OCI-LY1 (cell line): ENCODE measurements around the gene PACSIN2.

Experiments used
- EZH2 ChIP-seq: fragments of 200-600 bp; sonication (generic), shearing (Covaris generic); IDR thresholded peaks from 2 replicates; pipeline ENCODE4 v1.8.0; 2017; ENCODE audit warnings: borderline replicate concordance, mixed run types, mild to moderate bottlenecking, antibody characterized with exemption, low read length, moderate library complexity, mixed read lengths
- TF ChIP-seq, protein P1 (sequence below): fragments of 200-600 bp; sonication (generic), shearing (Covaris generic); IDR thresholded peaks from 2 replicates; pipeline ENCODE4 v1.5.1; 2017; ENCODE audit warnings: mild to moderate bottlenecking, antibody characterized with exemption, low read length, moderate library complexity, mixed read lengths

DNA sequence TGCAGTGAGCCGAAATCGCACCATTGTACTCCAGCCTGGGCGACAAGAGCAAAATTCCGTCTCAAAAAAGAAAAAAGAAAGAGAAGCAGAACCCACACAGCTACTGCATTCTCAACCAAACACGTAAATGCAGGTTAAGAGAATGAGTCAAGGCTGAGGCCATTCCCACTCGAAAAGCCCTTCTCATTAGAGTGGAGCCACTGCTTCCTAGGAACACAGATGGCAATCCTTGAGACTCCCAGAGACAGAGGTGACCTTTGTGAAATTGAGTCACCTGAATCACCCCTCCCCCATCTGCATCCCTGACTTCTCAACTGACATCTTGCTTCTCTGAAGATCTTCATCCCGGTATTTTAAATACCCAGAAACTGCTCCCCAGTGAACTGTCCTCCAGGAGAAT, 8.2 kb downstream of the PACSIN2 start:
- TF ChIP-seq, protein P1, sequence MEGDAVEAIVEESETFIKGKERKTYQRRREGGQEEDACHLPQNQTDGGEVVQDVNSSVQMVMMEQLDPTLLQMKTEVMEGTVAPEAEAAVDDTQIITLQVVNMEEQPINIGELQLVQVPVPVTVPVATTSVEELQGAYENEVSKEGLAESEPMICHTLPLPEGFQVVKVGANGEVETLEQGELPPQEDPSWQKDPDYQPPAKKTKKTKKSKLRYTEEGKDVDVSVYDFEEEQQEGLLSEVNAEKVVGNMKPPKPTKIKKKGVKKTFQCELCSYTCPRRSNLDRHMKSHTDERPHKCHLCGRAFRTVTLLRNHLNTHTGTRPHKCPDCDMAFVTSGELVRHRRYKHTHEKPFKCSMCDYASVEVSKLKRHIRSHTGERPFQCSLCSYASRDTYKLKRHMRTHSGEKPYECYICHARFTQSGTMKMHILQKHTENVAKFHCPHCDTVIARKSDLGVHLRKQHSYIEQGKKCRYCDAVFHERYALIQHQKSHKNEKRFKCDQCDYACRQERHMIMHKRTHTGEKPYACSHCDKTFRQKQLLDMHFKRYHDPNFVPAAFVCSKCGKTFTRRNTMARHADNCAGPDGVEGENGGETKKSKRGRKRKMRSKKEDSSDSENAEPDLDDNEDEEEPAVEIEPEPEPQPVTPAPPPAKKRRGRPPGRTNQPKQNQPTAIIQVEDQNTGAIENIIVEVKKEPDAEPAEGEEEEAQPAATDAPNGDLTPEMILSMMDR = no peak
- TF ChIP-seq EZH2 = no peak
